ENCODE data around the gene TFE3.

GRCh38 chrX:49071877-49072711 lies 28.9 kb upstream of the TFE3 start:
- TF ChIP-seq CTCF (IDR thresholded peaks at IDR 0.05), result no peak
- TF ChIP-seq POLR2AphosphoS5 (IDR thresholded peaks at IDR 0.05), result no peak

Data from upper lobe of left lung (tissue), 4 donors.